Right lung (tissue), 5 donors: Measurements from ENCODE around the gene ST8SIA6. TPM values are rescaled to one million over a fixed set of nuclear protein-coding genes. Genes with fewer than 3 reads are reported as not detected.
"Not testable (repeated sequence)": the region's sequence is repeated elsewhere in the genome, so short reads cannot be mapped to it uniquely, and the experiment has no call there.

Experiments
- DNase-seq, 2 donors: peaks; one replicate each; pipeline ENCODE4 v3.0.0-alpha.2; 2013
- polyA plus RNA-seq, 5 donors: library from polyadenylated mRNA; unstranded; fragments of 120-200 nt; gene quantifications; one replicate each; pipeline versions ENCODE4 v1.2.1 to v1.2.3, GENCODE V29; 2013; ENCODE audit warnings: inconsistent platforms in 1 of 5, low replicate concordance in 1 of 5; ENCODE audit not compliant: insufficient read length in 5 of 5, insufficient read depth in 1 of 5

ST8SIA6 gene
- polyA plus RNA-seq, 5 donors, result 7.8 to 12.2 (median 9.0) TPM

DNA sequence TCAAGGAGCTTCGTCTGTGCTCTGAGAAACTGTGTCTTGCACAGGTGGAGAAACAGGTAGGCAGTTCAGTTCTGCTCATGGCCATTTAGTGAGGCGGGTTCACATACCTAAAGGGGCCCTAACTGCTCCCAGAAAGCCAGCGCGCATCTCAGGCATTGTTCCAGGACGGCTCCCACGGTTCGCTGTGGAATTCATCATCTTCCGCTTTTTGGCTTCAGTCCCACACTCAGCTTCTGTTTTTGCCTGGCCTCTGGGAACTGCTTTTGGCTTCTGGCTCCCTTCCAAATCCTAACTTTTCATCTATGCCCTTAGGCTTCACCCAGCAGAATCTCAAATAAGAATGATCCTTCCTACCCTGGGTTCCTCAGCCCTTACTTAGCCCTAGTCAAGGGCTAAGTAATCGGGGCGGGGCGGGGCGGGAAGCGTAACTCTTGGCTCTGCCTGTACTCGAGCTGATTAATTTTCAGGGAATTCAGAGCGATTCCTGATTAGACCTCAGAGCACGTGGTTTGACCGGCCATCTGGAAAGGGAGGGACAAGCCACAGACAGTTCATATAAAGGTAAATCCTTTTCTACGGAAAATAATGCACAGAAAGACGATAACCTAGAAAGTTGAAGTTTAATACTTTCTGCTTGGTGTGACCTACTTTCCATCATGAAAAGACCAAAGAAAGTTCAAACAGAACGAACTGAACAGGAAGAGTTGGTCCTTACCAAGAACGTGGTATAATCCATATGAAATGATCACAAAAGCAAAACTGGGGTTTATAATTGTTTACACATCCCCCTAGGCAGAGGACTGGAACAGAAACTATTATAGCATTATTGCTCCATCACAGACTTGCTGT, 105.7 kb downstream of the ST8SIA6 start:
- peak; percentile 42 to 50 for DNase-seq

DNA sequence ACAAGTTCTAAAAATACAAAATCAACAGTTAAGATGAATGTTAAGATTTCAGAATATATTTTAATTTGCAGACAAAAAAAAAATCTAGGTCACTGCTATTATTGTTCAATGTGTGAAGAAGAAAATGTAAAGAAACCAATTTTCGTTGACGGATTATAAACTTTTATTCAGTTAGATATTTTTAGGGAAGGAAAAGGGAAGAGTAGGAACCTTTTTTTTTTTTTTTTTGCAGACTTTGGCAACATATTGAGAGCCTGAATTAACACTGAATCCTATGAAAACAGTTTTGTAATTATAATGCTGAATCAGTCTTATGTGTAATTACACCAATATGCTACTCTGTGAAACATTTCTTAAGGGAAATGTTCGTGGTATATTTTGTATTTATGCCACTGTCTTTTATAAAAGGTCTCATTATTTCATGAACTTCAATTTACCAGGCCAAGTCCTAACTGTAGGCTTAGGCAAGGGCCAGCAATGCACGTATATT, 106.3 kb downstream of the ST8SIA6 start:
- no peak for DNase-seq

DNA sequence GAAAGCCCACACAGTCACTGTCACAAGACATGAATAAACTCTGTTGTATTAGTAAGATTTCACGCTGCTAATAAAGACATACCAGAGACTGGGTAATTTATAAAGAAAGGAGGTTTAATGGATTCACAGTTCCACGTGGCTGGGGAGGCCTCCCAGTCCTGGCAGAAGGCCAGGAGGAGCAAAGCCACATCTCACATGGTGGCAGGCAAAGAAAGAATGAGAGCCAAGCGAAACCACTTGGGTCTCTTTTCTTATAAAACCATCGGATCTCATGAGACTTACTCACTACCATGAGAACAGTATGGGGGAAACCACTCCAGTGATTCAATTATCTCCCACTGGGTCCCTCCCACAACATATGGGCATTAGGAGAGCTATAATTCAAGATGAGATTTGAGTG, 110.2 kb downstream of the ST8SIA6 start:
- no peak for DNase-seq

DNA sequence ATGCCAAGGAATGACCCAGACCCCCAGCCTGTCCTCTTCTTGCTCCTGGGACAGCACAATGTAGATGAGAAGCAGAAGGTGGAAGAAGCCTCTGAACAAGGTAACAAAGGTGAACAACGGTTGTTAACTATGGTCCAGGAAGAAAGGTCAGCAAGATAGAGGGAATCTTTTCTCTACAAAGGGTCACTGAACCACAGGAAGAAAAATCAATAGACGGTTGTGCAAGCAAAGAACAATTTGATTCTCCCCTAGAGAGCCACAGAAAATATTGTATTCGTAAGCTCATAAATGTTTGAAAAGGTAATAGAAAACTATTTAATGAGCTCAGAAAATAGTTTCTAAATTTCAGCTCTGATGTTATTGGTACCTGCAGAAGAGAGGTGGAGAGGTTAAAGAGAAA, 111.3 kb downstream of the ST8SIA6 start:
- no peak for DNase-seq

DNA sequence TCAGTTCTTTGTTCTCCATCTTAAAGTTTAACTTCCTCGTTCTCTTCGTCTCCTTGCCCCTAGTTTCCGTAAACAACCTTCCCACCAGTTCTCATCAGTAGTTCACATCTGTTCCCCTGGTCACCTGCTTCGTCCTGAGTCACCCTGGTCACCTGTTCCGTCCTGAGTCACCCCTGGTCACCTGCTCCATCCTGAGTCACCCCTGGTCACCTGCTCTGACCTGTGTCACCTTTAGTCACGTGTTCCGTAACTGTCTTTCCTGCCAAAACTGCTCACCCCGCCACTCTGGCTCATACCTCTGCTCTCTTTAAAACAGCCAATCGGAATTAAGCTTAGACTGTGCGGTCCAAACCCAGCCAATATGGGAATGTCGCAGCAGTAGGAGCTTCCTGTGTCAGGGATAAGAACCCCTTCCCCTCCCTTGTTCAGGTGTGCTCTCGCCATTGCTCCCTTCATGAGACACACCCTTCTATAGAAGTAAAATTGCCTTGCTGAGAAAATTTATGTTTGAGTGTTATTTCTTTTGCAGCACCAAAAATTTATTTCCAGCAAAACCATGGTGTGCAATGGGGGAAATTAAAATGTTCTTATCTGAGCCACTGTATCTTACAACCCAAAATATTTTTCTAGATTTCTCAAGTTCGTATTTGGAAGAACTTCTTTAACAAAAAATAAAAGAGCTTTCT, 114.1 kb downstream of the ST8SIA6 start:
- no peak for DNase-seq

DNA sequence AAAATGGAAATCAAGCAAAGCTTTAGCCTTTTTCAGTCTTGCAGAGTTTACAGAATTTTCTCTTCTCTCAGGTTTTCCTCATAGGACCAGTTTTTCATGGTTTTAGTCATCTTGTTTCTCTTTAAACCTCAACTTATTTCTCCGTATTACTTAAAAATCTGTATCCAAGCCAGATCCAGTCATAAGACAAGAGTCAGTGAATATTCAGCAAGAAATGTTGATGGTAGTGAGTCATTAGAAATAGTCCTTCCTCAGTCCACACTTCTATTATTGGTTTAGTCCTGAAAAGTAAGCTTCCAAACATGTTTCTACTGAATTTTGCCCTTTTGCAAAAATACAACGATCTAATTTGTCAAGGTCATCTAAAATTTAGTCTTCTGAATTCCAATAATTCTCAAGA, 119.3 kb downstream of the ST8SIA6 start:
- DNase-seq, result no peak

DNA sequence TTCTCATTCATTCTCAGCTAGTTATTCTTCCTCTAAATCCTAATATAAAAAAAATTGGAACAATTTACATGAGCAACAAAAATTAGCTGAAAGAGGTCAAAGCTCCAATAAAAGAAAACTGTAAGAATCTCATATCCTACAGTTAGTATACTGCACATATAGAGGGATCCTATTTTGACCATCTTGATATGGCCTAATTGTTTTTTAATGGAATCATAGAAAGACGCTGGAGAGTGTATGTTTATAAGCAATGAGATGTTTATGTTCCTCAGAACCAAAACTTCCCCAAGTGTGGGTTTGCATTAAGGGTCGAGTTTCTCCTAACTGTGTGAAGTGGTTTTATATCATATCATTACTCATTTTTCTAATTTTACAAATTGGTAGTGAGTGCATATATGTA, 123.9 kb downstream of the ST8SIA6 start:
- DNase-seq, result no peak

DNA sequence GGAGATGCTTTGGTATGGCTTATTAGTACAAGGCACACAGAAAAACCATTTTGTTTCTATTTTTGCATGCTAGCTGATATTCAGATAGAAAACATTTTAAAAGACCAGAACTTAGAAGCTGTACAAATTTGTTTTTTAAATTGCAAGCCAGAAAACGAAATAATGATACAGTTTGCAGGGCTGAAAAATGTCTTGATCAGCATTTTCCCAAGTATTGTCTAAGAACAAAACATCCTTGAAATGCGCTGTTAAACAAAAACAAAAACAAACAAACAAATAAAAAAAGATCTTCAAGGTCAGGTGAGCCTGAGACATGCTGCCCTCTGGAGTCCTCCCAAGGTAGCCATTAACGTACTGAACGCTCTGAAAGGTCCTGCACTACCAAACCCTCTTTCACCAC, 128.0 kb downstream of the ST8SIA6 start:
- DNase-seq, result no peak

DNA sequence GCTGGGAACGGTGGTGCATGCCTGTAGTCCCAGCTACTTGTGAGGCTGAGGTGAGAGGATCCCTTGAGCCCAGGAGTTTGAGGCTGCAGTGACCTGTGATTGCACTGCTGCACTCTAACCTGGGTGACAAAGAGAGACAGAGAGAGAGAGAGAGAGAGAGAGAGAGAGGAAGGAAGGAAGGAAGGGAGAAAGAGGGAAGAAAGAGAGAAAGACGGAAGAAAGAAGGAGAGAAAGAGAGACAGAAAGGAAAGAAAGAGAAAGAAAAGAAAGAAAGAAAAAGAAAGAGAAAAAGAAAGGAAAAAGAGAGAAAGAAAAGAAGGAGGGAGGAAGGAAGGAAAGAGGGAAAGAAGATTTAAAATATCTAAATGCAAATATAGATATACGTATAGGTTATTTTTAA, 132.4 kb downstream of the ST8SIA6 start:
- DNase-seq, result not testable (repeated sequence)

DNA sequence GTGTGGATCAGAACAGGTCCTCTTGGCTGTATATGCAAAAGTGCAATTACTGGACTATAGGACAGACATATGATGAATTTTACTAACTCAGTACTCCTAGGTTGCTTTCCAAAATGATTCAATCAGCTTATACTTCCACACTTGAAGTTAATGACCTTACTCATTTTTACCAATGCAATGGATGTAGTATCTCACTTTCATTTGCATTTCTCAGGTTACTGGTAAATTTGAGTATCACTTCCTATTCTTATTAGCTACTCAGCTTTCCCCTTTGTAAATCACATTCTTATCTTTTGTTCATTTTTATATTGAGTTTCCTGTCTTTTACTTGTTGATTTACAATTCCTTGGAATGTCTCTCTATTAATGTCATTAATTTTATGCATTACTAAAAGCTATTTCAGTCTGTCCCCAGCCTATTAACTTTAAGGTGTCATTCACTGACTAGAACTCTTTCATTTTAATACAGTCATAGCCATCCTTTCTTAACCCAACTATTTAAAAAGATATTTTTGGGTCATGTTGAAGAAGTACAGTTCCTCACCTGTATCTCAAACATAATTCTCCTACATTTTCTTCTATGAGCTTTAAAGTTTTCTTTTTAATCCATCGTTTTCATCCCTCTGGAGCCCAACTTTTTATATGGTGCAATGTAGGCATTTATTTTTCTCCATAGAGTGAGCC, 137.8 kb downstream of the ST8SIA6 start:
- DNase-seq, result no peak

DNA sequence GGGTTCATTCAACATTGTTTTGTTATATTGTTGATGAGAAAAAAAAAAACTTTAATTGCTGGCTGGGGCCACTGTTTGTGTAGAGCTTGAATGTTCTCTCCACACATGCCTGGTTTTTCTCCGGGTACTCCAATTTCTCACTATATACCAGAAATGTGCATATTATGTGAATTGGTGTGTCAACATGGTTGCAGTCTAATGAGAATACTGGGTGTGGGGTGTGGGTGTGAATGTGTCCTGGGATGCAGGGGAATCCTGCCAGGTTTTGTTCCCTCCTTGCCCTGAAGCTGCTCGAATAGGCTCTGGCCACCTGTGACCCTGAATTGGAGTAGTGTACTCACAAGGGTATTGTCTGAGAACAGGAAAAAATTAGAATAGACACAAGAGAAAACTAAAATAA, 145.0 kb downstream of the ST8SIA6 start:
- DNase-seq, result no peak

DNA sequence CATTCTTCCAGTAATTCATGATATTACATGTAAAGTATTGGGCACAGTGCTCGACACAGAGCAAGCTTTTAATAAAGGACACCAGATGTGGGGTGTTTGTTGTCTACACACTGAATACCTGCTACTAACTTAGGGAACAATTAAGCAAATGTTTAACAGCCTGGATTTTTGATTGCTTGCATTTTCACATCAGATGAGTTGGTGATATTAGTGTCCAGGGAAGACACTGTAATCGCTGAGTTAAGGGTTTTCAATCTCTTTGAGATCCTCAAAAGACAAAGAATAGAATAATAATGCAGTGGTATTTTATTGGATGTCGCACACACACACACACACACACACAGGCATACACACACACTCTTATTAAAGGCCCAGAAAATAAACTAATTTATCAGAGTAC, 147.3 kb downstream of the ST8SIA6 start:
- no peak for DNase-seq

DNA sequence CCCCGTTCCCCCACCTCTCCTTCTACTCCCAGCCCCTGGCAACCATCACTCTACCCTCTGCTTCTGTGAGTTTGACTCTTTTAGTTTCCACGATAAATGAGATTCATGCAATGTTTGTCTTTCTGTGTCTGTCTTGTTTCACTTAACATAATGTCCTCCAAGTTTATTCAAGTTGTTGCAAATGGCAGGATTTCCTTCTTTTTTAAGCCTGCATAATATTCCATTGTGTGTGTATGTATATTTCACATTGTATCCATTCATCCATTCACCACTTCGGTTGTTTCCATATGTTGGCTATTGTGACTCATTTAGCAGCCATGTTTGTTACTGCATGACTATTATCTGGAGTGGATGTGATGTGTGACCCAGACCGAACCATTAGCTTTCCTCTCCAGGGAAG, 162.0 kb downstream of the ST8SIA6 start:
- no peak for DNase-seq

DNA sequence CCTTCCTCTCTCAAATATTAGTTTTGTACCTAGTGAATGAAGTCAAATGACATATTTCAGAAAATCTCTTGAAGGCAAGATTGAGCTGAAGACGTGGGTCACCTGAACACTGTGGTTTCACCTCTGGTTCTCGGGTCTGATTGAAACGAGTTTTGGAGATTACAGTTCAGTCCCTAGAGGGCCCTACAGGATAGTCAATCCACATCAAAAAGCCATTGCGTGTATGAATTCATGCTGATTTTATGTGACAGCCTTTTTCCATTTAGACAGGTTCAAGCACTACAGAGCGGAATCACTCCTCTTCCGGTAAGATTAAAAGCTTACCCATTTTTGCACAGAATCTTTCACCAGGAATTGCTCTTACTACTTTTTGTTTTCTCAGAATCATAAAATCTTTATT, 164.2 kb downstream of the ST8SIA6 start:
- DNase-seq, result peak in 1 of 2 donors; percentile 5

DNA sequence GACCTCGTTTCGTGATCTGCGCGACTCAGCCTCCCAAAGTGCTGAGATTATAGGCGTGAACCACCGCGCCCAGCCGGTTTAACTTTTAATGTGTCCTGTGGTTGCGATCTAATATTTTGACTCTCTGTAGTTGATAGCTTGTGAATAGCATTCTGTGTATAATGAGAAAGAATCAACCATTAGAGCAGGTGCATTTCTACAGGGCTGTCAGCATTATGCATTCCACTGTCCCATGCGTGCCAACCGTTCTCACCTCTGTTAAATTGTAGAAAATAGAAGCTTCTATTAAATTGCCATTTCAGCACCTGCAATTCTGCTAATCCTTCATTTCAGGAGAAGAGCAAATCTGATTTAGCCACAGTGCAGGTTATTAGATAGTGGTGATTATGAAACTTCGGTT, 164.6 kb downstream of the ST8SIA6 start:
- DNase-seq, result no peak

DNA sequence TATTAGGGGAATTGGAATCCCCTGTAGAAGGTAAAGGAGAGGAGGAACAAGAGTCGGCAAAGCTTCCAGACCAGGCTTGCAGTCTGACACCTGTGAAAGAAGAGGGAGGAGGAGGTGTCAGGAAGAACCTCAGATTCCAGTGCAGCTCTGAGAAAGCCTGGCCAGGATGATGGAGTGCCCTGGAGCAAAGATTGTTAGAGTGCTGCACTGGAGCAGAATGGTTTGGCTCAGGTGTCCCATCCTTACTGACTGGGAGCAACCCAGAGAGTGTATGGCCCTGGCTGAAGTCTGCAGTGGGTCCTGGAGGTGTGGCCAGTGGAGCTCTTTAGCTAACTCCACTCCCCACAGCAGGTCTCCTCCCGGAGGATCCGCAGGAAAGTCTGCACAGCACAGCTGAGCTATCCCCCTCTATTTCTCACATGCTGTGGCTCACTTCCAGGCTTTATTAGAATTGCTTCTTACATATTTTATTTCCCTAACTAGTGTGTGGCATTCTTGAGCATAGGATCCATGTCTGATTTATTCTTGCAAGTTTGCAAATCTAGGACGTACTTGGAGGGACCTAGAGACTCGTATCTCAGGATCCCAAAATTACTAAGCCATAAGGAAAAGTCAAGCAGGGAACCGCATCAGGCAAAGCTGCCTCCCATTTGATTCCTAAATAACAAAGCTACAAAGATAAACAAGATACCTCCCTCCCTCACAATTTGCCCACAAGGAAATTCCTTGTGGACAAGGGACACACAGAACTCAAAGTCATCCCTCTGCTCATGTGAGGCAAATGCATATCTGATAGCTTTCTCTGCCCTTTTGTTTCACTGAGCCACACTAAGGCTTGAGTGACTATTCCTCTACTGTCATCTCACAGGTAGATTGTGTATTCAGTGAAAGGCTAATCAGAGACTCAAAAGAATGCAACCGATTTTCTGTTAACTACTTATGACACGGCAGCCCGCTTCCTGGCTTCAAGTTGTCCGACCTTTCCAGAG, 167.5 kb downstream of the ST8SIA6 start:
- no peak for DNase-seq

DNA sequence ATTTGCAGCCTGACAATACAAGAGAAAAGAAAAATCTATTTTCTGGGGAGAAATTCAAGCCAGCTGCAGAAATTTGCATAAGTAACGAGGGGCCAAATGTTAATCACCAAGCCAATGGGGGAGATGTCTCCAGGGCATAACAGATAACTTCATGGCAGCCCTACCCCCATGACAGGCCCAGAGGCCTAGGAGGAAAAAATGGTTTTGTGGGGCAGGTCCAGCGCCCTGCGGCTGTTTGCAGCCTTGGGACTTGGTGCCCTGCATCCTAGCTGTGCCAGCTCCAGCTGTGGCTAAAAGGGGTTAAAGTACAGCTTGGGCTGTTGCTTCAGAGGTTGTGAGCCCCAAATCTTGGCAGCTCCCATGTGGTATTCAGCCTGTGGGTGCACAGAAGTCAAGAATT, 172.1 kb downstream of the ST8SIA6 start:
- no peak for DNase-seq

DNA sequence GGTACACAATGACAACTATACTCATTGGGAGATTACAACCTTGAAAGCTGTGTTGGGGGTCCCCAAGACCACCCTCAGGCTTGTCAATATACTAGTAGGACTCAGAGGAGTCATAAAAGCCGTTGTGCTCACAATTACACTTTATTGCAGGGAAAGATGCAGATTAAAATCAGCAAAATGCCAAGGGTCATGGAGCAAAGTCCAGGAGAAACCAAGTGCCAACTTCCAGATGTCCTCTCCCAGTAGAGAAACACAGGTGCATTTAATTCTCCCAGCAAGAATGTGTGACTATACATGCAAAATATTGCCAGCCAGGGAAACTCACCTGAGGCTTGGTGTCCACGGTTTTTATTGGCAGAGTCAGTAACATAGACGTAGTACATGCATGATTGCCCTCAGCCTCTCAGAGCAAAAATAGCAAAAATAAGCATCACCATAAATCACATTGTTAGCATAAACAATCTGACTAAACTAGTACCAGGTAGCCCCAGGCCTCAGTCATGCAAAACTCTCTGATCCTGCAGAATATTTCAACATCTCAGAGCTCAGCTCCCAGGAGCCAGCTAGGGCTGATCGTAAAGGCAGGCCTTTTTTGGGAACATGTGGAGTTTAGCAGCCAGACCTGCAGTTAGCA, 175.7 kb downstream of the ST8SIA6 start:
- no peak for DNase-seq

DNA sequence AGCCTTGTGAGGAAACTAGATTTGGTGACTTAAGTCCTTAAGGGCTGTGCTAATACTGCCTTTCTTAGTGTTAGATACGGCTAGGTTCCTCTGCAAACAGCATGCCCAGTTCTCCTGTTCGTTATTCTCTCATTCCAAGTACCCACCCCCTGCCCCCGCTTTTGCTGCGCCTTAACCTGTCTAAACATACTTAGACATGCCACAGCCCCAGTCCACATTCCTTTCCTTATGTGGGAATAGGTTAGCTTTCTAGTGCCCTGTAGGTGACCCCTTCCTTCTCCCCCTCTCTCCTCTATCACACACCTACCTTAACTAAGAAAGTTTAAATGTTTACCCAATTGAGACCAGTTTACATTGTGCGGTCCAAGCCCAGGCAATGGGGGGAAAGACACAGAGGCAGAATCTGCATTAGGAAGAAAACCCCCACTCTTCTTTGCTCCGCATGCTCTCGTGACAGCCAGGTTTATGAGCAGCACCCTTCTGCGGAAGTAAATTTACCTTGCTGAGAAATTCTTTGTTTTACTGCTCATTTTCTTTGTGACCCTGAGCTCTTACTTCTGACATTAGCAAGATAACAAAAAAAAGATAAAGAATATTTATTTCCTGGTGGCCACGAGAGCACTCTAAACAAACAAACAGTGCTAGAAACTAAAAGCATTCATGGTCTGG, 177.5 kb downstream of the ST8SIA6 start:
- DNase-seq, result no peak

DNA sequence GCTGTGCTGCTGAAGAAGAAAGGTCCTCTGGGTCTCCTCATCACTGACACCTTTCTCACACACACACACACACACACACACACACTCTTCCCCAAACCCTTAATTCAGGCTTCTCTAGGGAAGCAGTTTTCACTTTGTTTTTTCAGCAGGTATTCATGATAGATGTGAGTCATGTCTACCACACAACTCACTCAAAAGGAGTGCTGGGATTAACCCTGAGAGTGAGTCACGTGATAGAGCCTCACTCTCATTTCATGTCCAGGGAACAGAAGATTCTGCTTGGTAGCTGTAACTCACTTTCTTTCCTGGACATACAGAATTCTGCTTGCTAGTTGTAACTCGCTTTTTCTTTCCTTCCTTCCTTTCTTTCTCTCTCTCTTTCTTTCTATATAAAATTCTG, 181.0 kb downstream of the ST8SIA6 start:
- DNase-seq, result no peak
